HepG2 (cell line): ENCODE results near the gene PGAP3. TPM values are rescaled to one million over a fixed set of nuclear protein-coding genes. Genes with fewer than 3 reads are reported as not detected.

Source experiments
- ATAC-seq: fragments of 200-7000 bp; cut with Tn5 transposase; 3 replicates; pipeline ENCODE4 v1.9.1; 2020; ENCODE audit warnings: mild to moderate bottlenecking, moderate library complexity
- BruUV-seq: library from RNA; stranded (reverse); fragments of 400-500 nt; replicated peaks from 2 replicates; lab custom pipeline; 2021; lab: Mats Ljungman, UMichigan
- CTCF ChIA-PET: fragments of 300-600 bp; formaldehyde crosslinking; extraction: SDS; loops from one replicate; lab custom pipeline; 2021; ENCODE audit warnings: low total read pairs, inconsistent platforms, low intra/inter-chr PET ratio; lab: Yijun Ruan, JAX
- POLR2A ChIA-PET: fragments of 350-600 bp; sonication (Branson Sonifier 250); formaldehyde crosslinking; loops from one replicate; lab custom pipeline; 2020; ENCODE audit warnings: antibody characterized with exemption, inconsistent platforms; lab: Yijun Ruan, JAX
- DNase-seq: peaks from one replicate; pipeline ENCODE4 v3.0.0-alpha.2; 2015; ENCODE audit warnings: low spot score
- FAIRE-seq: peaks from 3 replicates; lab custom pipeline; 2011; peaks lifted over from hg19 to GRCh38; lab: Jason Lieb, UNC
- H2AFZ ChIP-seq: one replicate; pipeline ENCODE4 v1.6.1; 2011; ENCODE audit warnings: low read length, inconsistent platforms
- H3K27ac ChIP-seq: fragments of 300-600 bp; 3 replicates; pipeline ENCODE4 v1.8.0; 2011; ENCODE audit warnings: mixed run types, mild to moderate bottlenecking, mixed read lengths, low read length, inconsistent platforms; ENCODE audit not compliant: insufficient read depth; ENCODE audit errors: extremely low read length
- H3K27me3 ChIP-seq, 2 experiments: fragments of 200-600 bp in 1 of 2; 2 replicates in 1 of 2; 3 replicates in 1 of 2; pipeline versions ENCODE4 v1.6.0 to v1.8.0; 2011; ENCODE audit warnings: low read length in 2 of 2, mild to moderate bottlenecking in 2 of 2, moderate library complexity in 2 of 2, inconsistent platforms in 1 of 2; ENCODE audit not compliant: insufficient read depth in 2 of 2, control insufficient read depth in 1 of 2
- H3K36me3 ChIP-seq, 2 experiments: fragments of 200-600 bp in 1 of 2; replicated peaks in 1 of 2; 2 replicates in 1 of 2; 3 replicates in 1 of 2; pipeline versions ENCODE4 v1.5.1 to v1.8.0; 2011; ENCODE audit warnings: low read length in 2 of 2, inconsistent platforms in 1 of 2; ENCODE audit not compliant: insufficient read depth in 2 of 2, control insufficient read depth in 1 of 2
- H3K4me1 ChIP-seq: 2 replicates; pipeline ENCODE4 v1.5.1; 2012; ENCODE audit warnings: low read length, inconsistent platforms; ENCODE audit not compliant: insufficient read depth
- H3K4me2 ChIP-seq: 2 replicates; pipeline ENCODE4 v1.6.0; 2011; ENCODE audit warnings: low read depth, low read length, inconsistent platforms
- H3K4me3 ChIP-seq, 3 experiments: fragments of 200-600 bp in 1 of 3; sonication (generic), shearing (Covaris generic) in 1 of 3; replicated peaks in 1 of 3; 2 replicates each; pipeline ENCODE4 v1.5.1; 2011 to 2016; ENCODE audit warnings: low read length in 3 of 3, inconsistent platforms in 2 of 3, low read depth in 2 of 3, mild to moderate bottlenecking in 2 of 3, control low read depth in 1 of 3, mixed read lengths in 1 of 3; ENCODE audit not compliant: insufficient read depth in 1 of 3
- H3K79me2 ChIP-seq: one replicate; pipeline ENCODE4 v1.6.1; 2011; ENCODE audit warnings: low read length, inconsistent platforms; ENCODE audit not compliant: insufficient read depth
- H3K9ac ChIP-seq: 2 replicates; pipeline ENCODE4 v1.6.0; 2011; ENCODE audit warnings: mild to moderate bottlenecking, low read depth, low read length, inconsistent platforms; ENCODE audit not compliant: insufficient read depth
- H3K9me3 ChIP-seq: 2 replicates; pipeline ENCODE4 v1.5.1; 2012; ENCODE audit warnings: mild to moderate bottlenecking, low read length
- H4K20me1 ChIP-seq: 2 replicates; pipeline ENCODE4 v1.6.0; 2011; ENCODE audit warnings: inconsistent platforms, mild to moderate bottlenecking, low read length, moderate library complexity; ENCODE audit not compliant: insufficient read depth
- ELF1 ChIP-seq: sonication (generic); formaldehyde crosslinking; IDR thresholded peaks from 2 replicates; pipeline ENCODE4 v1.4.0; 2020; ENCODE audit warnings: missing genetic modification reagents
- EP300 ChIP-seq, 3 experiments: sonication (generic) in 1 of 3; formaldehyde crosslinking in 1 of 3; IDR thresholded peaks; 2 replicates each; pipeline versions ENCODE4 v1.5.1 to v1.6.1; 2011 to 2020; ENCODE audit warnings: low read depth in 2 of 3, low read length in 2 of 3, borderline replicate concordance in 1 of 3, improper control_type of control experiment in 1 of 3, mild to moderate bottlenecking in 1 of 3, missing genetic modification reagents in 1 of 3, moderate library complexity in 1 of 3
- ISL2 ChIP-seq: sonication (generic); formaldehyde crosslinking; IDR thresholded peaks from 2 replicates; pipeline ENCODE4 v1.5.0; 2020; ENCODE audit warnings: missing genetic modification reagents
- MZF1 ChIP-seq: sonication (generic); formaldehyde crosslinking; IDR thresholded peaks from 2 replicates; pipeline ENCODE4 v1.8.1; 2023; ENCODE audit warnings: mild to moderate bottlenecking, missing genetic modification reagents, borderline replicate concordance
- NCOA5 ChIP-seq: sonication (generic); formaldehyde crosslinking; IDR thresholded peaks from 2 replicates; pipeline ENCODE4 v1.4.0; 2020; ENCODE audit warnings: missing genetic modification reagents
- POLR2AphosphoS5 ChIP-seq: IDR thresholded peaks from 2 replicates; pipeline ENCODE4 v1.6.1; 2012; ENCODE audit warnings: low read depth, low read length
- SAP130 ChIP-seq: IDR thresholded peaks from 2 replicates; pipeline ENCODE4 v1.6.1; 2016; ENCODE audit warnings: low read depth
- SP5 ChIP-seq: IDR thresholded peaks from 2 replicates; pipeline ENCODE4 v1.6.1; 2016; ENCODE audit warnings: low read depth, borderline replicate concordance
- STAG1 ChIP-seq: sonication (generic); formaldehyde crosslinking; IDR thresholded peaks from 2 replicates; pipeline ENCODE4 v1.4.0; 2020; ENCODE audit warnings: missing genetic modification reagents
- ZEB1 ChIP-seq: IDR thresholded peaks from 2 replicates; pipeline ENCODE4 v1.6.1; 2012; ENCODE audit warnings: mild to moderate bottlenecking, low read depth, inconsistent platforms; ENCODE audit not compliant: insufficient replicate concordance
- ZNF530 ChIP-seq: sonication (generic); formaldehyde crosslinking; IDR thresholded peaks from 2 replicates; pipeline ENCODE4 v1.5.0; 2020; ENCODE audit warnings: low read depth, mild to moderate bottlenecking, missing genetic modification reagents
- WGBS: methylation state at CpG from one replicate; pipeline ENCODE4 v1.1.6; 2017; ENCODE audit warnings: low lambda C conversion rate; 5-methylcytosine and 5-hydroxymethylcytosine counted together
- in situ Hi-C: cut with HindIII; loops from 2 replicates; pipeline ENCODE4 v1.10.0; 2017; ENCODE audit warnings: low pct_unique_long_range_greater_than_20kb; ENCODE audit not compliant: extremely low pct_ligation_motif_present
- intact Hi-C: fragments of 100-400 bp; cut with micrococcal nuclease; formaldehyde crosslinking; loops from one replicate; pipeline ENCODE4 v1.10.0; 2022; ENCODE audit not compliant: unreplicated experiment
- polyA plus RNA-seq, 8 experiments: library from polyadenylated mRNA; depleted of rRNA in 3 of 8; stranded (reverse) in 7 of 8; unstranded in 1 of 8; fragments of >200 nt; fragmentation: Illumina TruSeq in 4 of 8; extraction: Trizol in 4 of 8; gene quantifications; 2 replicates each; pipeline versions ENCODE4 v1.2.1 to v1.2.3, GENCODE V29; 2011 to 2016; ENCODE audit warnings: low read depth in 4 of 8, missing spikeins in 1 of 8, mixed read lengths in 1 of 8; ENCODE audit not compliant: insufficient read depth in 1 of 8
- total RNA-seq, 5 experiments: library from RNA; depleted of rRNA; stranded (reverse); fragments of >200 nt; fragmentation: Illumina TruSeq; extraction: Trizol; gene quantifications; 2 replicates each; pipeline ENCODE4 v1.2.3, GENCODE V29; 2016; ENCODE audit warnings: low read depth in 1 of 5
- TF ChIP-seq, protein P1 (sequence below): sonication (generic); formaldehyde crosslinking; IDR thresholded peaks from 2 replicates; pipeline ENCODE4 v1.5.1; 2020; ENCODE audit warnings: mild to moderate bottlenecking, missing genetic modification reagents, moderate library complexity
- TF ChIP-seq, protein P2 (sequence below): sonication (generic); formaldehyde crosslinking; conservative IDR thresholded peaks from 2 replicates; pipeline ENCODE4 v1.4.0; 2020; ENCODE audit warnings: mild to moderate bottlenecking, missing genetic modification reagents, moderate library complexity

Gene PGAP3
- total and polyA plus RNA-seq, 2 of the 13 experiments (the other 11 are each of a cell fraction or from before 2014, with no cell fraction given), result 11.9 to 14.6 TPM

DNA sequence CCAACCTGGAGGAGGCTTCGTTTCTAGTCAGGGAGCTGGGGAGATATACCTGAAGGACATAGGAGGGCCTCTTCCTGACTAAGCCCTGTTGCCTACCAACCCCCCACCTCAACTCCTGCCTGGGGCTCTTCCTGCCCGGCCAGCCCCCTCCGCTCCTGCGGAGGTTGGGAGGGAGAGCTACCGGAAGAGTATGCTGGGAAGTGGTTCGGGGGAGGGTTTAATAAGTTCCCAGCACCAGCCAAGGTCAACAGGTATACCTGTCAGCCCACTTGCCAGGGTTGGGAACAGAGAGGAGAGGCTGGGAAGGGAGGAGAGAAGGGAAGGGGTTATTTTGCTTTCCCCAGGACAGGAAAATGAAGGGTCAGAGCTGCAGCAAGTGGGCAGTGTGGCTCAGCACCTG, 56.5 kb downstream of the PGAP3 start:
- Histone ChIP-seq H3K79me2 (no peaks in the 10 kb centered on the region), H3K4me3 (peak overlapping the region in 1 of 3 experiments; percentile 45; a peak in 2 of 6 replicates), H3K4me1 (peaks cover 95% of the 10 kb centered on the region), H3K27ac (no peak overlapping the region), H3K9ac (no peak overlapping the region), H3K36me3 (no peaks in the 10 kb centered on the region), H4K20me1 (no peaks in the 10 kb centered on the region), H3K27me3 (peaks cover 20 to 63% of the 10 kb centered on the region in 2 experiments; a peak in 4 of 5 replicates), H2AFZ (no peak overlapping the region), H3K4me2 (peak overlapping the region; percentile 66), H3K9me3 (no peaks in the 10 kb centered on the region)
- DNase-seq, result no peak
- BruUV-seq, result no TSS peak
- no peak for FAIRE-seq
- 0% methylated on average over 6 of the region's 6 CpGs for WGBS
- intact Hi-C loops (no loop called here), in situ Hi-C loops (no loop called here)
- POLR2A ChIA-PET, result interaction anchor here (0.8 to 3.3 kb wide), 5 partner anchors 20 to 72 kb away, joined by 3 to 11 read pairs (median 4); partner anchors contain the start of gene ERBB2
- CTCF ChIA-PET, result interaction anchor here (1.3 kb wide), 1 partner anchor 9 kb away, joined by 7 read pairs; no protein-coding TSS in a partner anchor
- ATAC-seq, result no peak
- TF ChIP-seq ZNF530 (no peak), STAG1 (no peak), NCOA5 (CRISPR knock-in tag) (no peak), POLR2AphosphoS5 (no peak), EP300 (IDR thresholded peaks at IDR 0.05; ENCODE audit: low read depth in 2 of 2, low read length in 2 of 2) (no peak), EP300 (CRISPR knock-in tag; IDR thresholded peaks at IDR 0.05; ENCODE audit: borderline replicate concordance) (0 out of 2 replicates have a peak, but pooled peaks have one; percentile 21), ELF1 (0 out of 2 replicates have a peak, but pooled peaks have one; percentile 30), SAP130 (CRISPR knock-in tag) (peak; percentile 47), SP5 (CRISPR knock-in tag) (0 out of 2 replicates have a peak, but pooled peaks have one; percentile 14), MZF1 (CRISPR knock-in tag) (0 out of 2 replicates have a peak, but pooled peaks have one; percentile 47), ISL2 (CRISPR knock-in tag) (no peak), ZEB1 (peak; percentile 52)
- TF ChIP-seq, protein P1, sequence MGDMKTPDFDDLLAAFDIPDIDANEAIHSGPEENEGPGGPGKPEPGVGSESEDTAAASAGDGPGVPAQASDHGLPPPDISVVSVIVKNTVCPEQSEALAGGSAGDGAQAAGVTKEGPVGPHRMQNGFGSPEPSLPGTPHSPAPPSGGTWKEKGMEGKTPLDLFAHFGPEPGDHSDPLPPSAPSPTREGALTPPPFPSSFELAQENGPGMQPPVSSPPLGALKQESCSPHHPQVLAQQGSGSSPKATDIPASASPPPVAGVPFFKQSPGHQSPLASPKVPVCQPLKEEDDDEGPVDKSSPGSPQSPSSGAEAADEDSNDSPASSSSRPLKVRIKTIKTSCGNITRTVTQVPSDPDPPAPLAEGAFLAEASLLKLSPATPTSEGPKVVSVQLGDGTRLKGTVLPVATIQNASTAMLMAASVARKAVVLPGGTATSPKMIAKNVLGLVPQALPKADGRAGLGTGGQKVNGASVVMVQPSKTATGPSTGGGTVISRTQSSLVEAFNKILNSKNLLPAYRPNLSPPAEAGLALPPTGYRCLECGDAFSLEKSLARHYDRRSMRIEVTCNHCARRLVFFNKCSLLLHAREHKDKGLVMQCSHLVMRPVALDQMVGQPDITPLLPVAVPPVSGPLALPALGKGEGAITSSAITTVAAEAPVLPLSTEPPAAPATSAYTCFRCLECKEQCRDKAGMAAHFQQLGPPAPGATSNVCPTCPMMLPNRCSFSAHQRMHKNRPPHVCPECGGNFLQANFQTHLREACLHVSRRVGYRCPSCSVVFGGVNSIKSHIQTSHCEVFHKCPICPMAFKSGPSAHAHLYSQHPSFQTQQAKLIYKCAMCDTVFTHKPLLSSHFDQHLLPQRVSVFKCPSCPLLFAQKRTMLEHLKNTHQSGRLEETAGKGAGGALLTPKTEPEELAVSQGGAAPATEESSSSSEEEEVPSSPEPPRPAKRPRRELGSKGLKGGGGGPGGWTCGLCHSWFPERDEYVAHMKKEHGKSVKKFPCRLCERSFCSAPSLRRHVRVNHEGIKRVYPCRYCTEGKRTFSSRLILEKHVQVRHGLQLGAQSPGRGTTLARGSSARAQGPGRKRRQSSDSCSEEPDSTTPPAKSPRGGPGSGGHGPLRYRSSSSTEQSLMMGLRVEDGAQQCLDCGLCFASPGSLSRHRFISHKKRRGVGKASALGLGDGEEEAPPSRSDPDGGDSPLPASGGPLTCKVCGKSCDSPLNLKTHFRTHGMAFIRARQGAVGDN (CRISPR knock-in tag), result peak; percentile 39
- TF ChIP-seq, protein P2, sequence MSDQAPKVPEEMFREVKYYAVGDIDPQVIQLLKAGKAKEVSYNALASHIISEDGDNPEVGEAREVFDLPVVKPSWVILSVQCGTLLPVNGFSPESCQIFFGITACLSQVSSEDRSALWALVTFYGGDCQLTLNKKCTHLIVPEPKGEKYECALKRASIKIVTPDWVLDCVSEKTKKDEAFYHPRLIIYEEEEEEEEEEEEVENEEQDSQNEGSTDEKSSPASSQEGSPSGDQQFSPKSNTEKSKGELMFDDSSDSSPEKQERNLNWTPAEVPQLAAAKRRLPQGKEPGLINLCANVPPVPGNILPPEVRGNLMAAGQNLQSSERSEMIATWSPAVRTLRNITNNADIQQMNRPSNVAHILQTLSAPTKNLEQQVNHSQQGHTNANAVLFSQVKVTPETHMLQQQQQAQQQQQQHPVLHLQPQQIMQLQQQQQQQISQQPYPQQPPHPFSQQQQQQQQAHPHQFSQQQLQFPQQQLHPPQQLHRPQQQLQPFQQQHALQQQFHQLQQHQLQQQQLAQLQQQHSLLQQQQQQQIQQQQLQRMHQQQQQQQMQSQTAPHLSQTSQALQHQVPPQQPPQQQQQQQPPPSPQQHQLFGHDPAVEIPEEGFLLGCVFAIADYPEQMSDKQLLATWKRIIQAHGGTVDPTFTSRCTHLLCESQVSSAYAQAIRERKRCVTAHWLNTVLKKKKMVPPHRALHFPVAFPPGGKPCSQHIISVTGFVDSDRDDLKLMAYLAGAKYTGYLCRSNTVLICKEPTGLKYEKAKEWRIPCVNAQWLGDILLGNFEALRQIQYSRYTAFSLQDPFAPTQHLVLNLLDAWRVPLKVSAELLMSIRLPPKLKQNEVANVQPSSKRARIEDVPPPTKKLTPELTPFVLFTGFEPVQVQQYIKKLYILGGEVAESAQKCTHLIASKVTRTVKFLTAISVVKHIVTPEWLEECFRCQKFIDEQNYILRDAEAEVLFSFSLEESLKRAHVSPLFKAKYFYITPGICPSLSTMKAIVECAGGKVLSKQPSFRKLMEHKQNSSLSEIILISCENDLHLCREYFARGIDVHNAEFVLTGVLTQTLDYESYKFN (CRISPR knock-in tag), result no peak
